GM18519 (cell line): Measurements from ENCODE around the gene MB21D2.

ENCODE experiments used
- ATAC-seq: cut with Tn5 transposase; IDR thresholded peaks from one replicate; pipeline ENCODE4 v1.9.1; 2021; ENCODE audit warnings: mild to moderate bottlenecking, moderate library complexity; ENCODE audit not compliant: unreplicated experiment, low FRiP score

The MB21D2 gene

GRCh38 chr3:192927016-192927415, 9.4 kb upstream of the MB21D2 start:
- no peak for ATAC-seq

GRCh38 chr3:192923731-192924130, 6.1 kb upstream of the MB21D2 start:
- no peak for ATAC-seq

DNA sequence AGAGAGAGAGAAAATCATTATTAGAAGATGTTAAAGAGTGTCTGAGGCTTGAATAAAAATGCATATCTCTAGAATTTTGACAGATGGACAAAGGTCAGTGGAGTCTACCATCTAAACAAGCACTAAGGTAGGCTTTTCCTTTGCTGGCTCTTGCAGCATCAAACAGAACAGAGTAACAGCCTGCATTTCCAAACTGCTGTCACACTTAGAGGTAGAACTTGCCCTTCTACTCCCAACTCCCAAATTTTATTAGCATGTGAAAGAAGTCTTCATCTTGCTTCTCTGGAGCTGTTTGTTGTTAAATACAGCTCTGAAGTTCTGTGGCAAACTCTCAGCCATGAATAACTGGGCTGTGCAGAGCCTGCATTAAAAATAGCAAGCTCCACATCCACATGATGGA, 4.1 kb upstream of the MB21D2 start:
- no peak for ATAC-seq

DNA sequence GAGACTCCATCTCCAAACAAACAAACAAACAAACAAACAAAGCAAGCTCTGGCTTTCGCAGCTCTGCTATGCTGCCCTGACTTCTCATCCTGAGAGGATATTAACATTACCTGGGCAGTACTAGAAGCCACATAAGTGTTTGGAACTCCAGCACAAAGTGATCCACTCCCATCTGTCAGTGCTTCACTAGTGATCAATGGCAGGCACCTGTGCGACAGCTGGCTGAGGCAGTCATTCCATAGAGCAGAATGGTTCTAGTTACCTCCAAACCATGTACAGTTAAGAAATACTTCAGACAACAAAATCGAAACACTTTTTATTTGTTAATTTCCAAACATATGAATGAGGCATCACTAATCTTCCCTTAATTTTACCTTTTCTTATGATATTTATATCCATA, 2.8 kb upstream of the MB21D2 start:
- ATAC-seq: no peak

DNA sequence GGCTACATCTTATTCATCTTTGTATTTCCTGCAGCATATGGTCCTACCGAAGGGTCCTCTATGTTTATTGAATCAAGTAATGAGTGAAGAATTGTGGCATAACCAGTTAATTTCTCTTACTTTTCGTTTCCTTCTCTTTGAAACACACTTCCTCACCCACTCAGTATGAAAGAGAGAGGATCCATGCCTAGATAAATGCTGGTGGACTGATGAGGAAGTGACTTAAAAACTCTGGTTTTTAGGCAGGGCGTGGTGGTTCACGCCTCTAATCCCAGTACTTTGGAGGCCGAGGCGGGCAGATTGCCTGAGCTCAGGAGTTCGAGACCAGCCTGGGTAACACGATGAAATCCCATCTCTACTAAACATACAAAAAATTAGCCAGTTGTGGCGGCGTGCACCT, 2.2 kb upstream of the MB21D2 start:
- ATAC-seq: no peak

GRCh38 chr3:192918275-192918588, 576 bp upstream of the MB21D2 start:
- ATAC-seq: no peak

GRCh38 chr3:192917028-192917403, 640 bp downstream of the MB21D2 start:
- no peak for ATAC-seq

GRCh38 chr3:192916371-192917027, 1.2 kb downstream of the MB21D2 start:
- no peak for ATAC-seq

GRCh38 chr3:192915722-192916121, 1.9 kb downstream of the MB21D2 start:
- no peak for ATAC-seq

DNA sequence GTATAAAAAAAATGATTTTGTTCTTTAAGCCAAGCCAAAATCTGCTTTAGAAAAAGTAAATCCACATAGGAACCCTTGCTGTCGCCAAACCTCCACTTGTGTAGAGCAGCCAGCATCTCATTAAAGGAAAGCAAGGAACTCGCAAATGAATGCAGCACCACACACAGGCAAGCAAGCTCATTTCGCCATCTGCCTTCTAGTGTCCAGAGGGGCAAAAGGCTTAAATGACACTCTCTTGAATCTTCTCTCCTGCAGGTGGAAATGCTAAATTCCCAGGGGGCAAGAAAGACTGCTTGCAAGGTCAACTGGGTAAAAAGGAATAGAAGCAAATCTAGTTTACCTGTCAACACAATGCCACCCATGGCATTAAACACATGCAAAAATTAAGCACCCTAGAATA, 2.4 kb downstream of the MB21D2 start:
- ATAC-seq: no peak

DNA sequence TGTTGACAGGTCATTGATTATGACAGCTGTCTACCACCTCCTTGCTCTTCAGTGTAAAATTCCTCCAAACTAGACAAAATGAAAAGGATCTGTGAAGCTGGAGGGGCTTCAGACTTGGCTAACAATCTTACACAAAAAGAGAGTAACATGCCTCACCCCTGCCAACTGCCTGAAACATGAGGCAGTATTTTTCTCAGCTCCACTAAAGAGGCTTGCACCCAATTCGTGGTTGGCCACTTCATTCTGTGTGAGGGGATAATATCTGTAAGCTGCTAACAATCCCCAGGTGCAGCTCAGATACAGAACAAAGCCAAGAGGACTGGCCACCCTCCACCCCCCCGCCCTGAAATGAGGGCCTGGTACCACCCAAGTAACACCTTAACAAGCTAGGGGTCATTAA, 2.8 kb downstream of the MB21D2 start:
- no peak for ATAC-seq

- no peak for ATAC-seq
Measured at GRCh38 chr3:192913540-192913939, 4.1 kb downstream of the MB21D2 start.

DNA sequence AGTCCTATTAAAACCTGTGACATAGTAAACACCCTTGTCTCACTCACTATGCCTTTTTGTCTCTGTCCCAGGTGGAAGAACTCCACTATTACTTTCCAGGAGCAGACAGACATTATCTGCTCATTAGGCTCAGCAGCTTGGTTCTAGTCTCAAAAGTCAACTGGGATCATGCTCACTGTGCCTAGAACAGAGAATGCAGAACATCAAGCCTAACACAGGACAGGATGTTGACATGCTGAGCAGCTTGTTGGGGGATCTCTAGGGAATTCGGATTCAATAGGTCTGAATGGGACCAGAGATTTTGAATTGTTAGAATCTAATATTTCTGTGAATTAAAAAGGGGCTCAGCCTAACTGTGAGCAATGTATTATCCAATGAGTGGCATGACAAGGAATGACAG, 6.4 kb downstream of the MB21D2 start:
- ATAC-seq: no peak

GRCh38 chr3:192907784-192908183, 9.9 kb downstream of the MB21D2 start:
- ATAC-seq: no peak

DNA sequence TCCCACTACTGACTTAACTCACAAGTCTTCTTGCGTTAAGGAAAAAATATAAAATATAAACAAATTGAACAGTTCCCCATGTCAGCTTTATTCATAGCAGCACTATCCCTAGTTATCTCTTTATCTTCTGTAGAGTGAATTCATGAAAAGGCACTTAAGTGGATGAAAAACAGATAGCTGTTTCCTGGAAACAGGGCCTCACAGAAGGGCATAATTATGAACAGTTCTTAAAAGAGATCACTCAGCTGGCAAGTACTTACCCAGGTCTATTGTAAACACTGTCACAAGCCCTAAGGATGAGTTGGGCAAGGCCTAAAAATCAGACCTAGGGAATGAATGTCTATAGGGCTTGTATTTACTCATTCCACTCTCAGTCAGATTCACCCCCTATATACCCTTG, 10.7 kb downstream of the MB21D2 start:
- no peak for ATAC-seq

DNA sequence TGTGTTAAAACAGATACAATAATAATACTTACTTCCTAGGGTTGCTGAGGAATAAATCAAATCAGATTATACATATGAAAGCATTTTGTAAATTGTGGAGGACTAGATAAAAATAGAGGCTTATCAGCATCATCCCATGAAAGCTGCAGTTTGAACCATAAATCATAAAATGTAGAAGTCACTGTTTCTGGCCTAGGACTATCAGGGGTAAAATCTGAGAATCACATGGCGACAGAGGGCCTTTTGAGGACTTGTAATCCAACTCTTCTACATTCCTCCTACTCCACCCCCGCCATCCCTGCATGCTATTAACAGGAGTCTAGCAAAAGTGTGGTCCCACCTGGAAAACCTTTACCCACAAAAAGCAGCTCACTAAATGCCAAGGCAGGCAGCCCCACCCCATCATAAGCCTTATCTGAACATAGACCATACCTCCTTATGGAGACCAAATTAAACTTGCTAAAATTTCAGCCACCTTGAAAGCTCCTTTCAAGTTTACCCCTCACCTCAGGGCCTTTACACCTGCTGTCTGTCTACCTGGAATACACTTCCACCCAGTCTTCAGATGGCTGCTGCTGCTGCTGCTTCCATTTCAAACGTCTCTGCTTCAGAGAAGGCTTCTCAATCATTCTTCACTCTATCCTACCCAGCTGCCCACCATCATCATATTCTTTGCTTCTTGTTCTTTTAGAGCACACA, 11.5 kb downstream of the MB21D2 start:
- ATAC-seq: no peak

GRCh38 chr3:192904632-192905289, 12.9 kb downstream of the MB21D2 start:
- no peak for ATAC-seq

GRCh38 chr3:192902549-192902948, 15.1 kb downstream of the MB21D2 start:
- ATAC-seq: no peak

DNA sequence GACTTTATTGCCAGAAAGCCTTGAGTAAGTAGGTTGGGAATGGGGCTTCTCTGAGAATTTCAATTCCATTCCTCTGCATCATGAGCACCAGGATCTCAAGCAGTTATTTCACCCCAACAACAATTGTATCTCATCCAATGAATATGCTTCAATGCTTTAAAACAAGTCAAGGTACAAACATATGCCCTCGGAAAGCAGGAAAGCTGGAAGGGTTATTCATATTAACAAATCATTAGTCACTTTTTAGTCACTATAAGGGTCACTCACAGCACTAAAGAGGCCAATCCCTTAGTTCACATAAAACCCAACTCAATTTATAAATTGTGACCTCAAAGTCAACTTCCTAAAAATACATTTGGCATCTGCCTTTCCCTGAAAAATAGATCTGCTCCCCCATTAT, 16.2 kb downstream of the MB21D2 start:
- no peak for ATAC-seq

- ATAC-seq: no peak
Measured at GRCh38 chr3:192899540-192899982, 18.1 kb downstream of the MB21D2 start.

DNA sequence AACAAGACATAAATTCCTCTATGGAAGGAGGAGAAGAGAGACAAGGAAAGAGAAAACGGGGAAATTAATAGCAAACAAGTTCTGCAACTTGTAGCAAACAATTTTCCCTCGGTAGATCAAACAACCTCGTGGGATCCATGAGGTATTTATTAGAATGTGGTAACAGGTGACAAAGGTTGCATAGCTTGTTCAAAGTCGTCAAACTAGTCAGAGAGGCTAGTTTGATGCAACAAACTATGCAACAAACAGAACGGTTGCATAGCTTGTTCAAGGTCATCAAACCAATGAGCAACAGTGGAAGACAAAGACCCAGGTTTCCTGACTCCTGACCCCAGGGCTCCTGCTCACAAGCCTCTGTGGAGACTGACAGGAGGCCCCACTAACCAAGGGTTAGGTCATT, 20.7 kb downstream of the MB21D2 start:
- no peak for ATAC-seq

- ATAC-seq: no peak
Measured at GRCh38 chr3:192896208-192896607, 21.4 kb downstream of the MB21D2 start.
